Neural progenitor cell (in vitro differentiated cells): ENCODE data around the gene NAA25. TPM values are rescaled to one million over a fixed set of nuclear protein-coding genes. Genes with fewer than 3 reads are reported as not detected.

Experiments
- DNase-seq: peaks from one replicate; pipeline ENCODE4 v3.0.0-alpha.2; 2016; ENCODE audit warnings: low spot score
- H2AFZ ChIP-seq: fragments of 200-600 bp; sonication (generic); replicated peaks from 2 replicates; pipeline ENCODE4 v1.6.1; 2016; ENCODE audit warnings: antibody characterized with exemption
- H3F3A ChIP-seq: fragments of 200-600 bp; sonication (generic); 2 replicates; pipeline ENCODE4 v1.6.1; 2016; ENCODE audit warnings: antibody characterized with exemption, low read depth
- H3K27ac ChIP-seq: fragments of 200-600 bp; sonication (generic); 2 replicates; pipeline ENCODE4 v1.5.1; 2016; ENCODE audit warnings: mild to moderate bottlenecking
- H3K27me3 ChIP-seq: fragments of 200-600 bp; sonication (generic); 2 replicates; pipeline ENCODE4 v1.6.1; 2016; ENCODE audit warnings: mild to moderate bottlenecking, moderate library complexity
- H3K36me3 ChIP-seq: fragments of 200-600 bp; sonication (generic); 2 replicates; pipeline ENCODE4 v1.5.1; 2016
- H3K4me1 ChIP-seq: fragments of 200-600 bp; sonication (generic); 2 replicates; pipeline ENCODE4 v1.6.1; 2016; ENCODE audit warnings: mixed run types
- H3K4me2 ChIP-seq: fragments of 200-600 bp; sonication (generic); 2 replicates; pipeline ENCODE4 v1.6.1; 2016
- H3K4me3 ChIP-seq: fragments of 200-600 bp; sonication (generic); 2 replicates; pipeline ENCODE4 v1.5.1; 2016
- H3K79me2 ChIP-seq: fragments of 200-600 bp; sonication (generic); 2 replicates; pipeline ENCODE4 v1.6.1; 2016; ENCODE audit warnings: low read depth
- H3K9ac ChIP-seq: fragments of 200-600 bp; sonication (generic); 2 replicates; pipeline ENCODE4 v1.6.1; 2016
- H3K9me3 ChIP-seq: fragments of 200-600 bp; sonication (generic); 2 replicates; pipeline ENCODE4 v1.5.1; 2016; ENCODE audit warnings: low read depth
- H4K20me1 ChIP-seq: fragments of 200-600 bp; sonication (generic); 2 replicates; pipeline ENCODE4 v1.6.1; 2016; ENCODE audit warnings: low read depth
- H3K27ac Mint-ChIP-seq: 3 replicates; pipeline ENCODE4 v1.8.0; 2021; ENCODE audit warnings: mixed read lengths
- H3K27me3 Mint-ChIP-seq: 2 replicates; pipeline ENCODE4 v1.8.0; 2022; ENCODE audit warnings: low read depth, mild to moderate bottlenecking, inconsistent platforms, moderate library complexity, mixed read lengths; ENCODE audit not compliant: insufficient read depth
- H3K36me3 Mint-ChIP-seq: 3 replicates; pipeline ENCODE4 v1.8.0; 2021; ENCODE audit warnings: mixed read lengths
- H3K4me1 Mint-ChIP-seq: 3 replicates; pipeline ENCODE4 v1.8.0; 2021; ENCODE audit warnings: mixed read lengths
- H3K4me3 Mint-ChIP-seq: 3 replicates; pipeline ENCODE4 v1.8.0; 2021; ENCODE audit warnings: mild to moderate bottlenecking, moderate library complexity, mixed read lengths
- H3K9me3 Mint-ChIP-seq: 3 replicates; pipeline ENCODE4 v1.8.0; 2020; ENCODE audit warnings: mixed read lengths
- EZH2 ChIP-seq: fragments of 200-600 bp; sonication (generic); IDR thresholded peaks from 2 replicates; pipeline ENCODE4 v1.6.1; 2017; ENCODE audit warnings: antibody characterized with exemption, mild to moderate bottlenecking, moderate library complexity
- EZH2phosphoT487 ChIP-seq: fragments of 200-600 bp; sonication (generic); IDR thresholded peaks from 2 replicates; pipeline ENCODE4 v1.6.1; 2017; ENCODE audit warnings: antibody characterized with exemption
- total RNA-seq: library from RNA; depleted of rRNA; stranded (reverse); fragments of >200 nt; gene quantifications from 2 replicates; pipeline ENCODE4 v1.2.3, GENCODE V29; 2015; ENCODE audit warnings: low replicate concordance
- TF ChIP-seq, protein P1 (sequence below): fragments of 200-600 bp; sonication (generic); IDR thresholded peaks from 2 replicates; pipeline ENCODE4 v1.5.1; 2017; ENCODE audit warnings: antibody characterized with exemption, mild to moderate bottlenecking

Gene NAA25
- total RNA-seq, 1 donor from 2014 or later: 40.7 TPM

DNA sequence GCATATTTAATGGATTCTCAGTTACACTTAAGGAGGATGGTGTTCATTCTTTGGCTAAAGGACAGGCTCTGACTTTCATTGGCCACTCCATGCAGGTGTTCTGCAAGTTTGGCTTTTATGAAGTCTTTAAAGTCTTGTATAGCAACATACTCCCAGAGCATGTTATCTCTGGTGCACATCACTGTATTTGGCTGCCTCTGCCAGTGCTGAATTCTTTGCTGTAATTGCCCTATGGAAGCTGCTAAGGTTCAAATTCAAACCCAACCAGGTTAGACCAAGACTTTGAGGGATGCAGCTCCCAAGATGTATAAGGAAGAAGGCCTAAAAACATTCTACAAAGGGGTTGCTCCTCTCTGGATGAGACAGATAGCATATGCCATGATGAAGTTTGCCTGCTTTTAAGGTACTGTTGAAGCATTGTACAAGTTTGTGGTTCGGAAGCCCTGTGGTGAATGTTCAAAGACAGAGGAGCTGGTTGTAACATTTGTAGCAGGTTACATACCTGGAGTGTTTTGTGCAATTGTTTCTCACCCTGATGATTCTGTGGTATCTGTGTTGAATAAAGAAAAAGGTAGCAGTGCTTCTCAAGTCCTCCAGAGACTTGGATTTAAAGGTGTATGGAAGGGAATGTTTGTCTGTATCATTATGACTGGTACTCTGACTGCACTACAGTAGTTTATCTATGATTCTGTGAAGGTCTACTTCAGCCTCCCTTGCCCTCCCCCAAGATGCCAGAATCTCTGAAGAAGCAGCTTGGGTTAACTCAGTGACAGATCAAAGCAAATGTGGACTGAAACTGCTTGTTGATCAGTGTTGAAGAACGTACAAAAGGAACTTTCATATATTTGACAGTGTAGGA, 115.1 kb downstream of the NAA25 start:
- Histone ChIP-seq H3K4me1 (no peaks in the 10 kb centered on the region), H3K4me3 (no peak overlapping the region), H3K9me3 (no peaks in the 10 kb centered on the region), H2AFZ (no peak overlapping the region), H3K27me3 (no peaks in the 10 kb centered on the region), H3F3A (no peaks in the 10 kb centered on the region), H3K4me2 (no peak overlapping the region), H4K20me1 (no peaks in the 10 kb centered on the region), H3K27ac (no peak overlapping the region), H3K79me2 (no peaks in the 10 kb centered on the region), H3K36me3 (no peaks in the 10 kb centered on the region), H3K9ac (no peak overlapping the region)
- Mint-ChIP-seq H3K4me1 (no peaks in the 10 kb centered on the region), H3K36me3 (peaks cover 10% of the 10 kb centered on the region), H3K4me3 (no peak overlapping the region), H3K27me3 (no peaks in the 10 kb centered on the region), H3K9me3 (no peaks in the 10 kb centered on the region), H3K27ac (no peak overlapping the region)
- no peak for TF ChIP-seq EZH2phosphoT487
- TF ChIP-seq, protein P1, sequence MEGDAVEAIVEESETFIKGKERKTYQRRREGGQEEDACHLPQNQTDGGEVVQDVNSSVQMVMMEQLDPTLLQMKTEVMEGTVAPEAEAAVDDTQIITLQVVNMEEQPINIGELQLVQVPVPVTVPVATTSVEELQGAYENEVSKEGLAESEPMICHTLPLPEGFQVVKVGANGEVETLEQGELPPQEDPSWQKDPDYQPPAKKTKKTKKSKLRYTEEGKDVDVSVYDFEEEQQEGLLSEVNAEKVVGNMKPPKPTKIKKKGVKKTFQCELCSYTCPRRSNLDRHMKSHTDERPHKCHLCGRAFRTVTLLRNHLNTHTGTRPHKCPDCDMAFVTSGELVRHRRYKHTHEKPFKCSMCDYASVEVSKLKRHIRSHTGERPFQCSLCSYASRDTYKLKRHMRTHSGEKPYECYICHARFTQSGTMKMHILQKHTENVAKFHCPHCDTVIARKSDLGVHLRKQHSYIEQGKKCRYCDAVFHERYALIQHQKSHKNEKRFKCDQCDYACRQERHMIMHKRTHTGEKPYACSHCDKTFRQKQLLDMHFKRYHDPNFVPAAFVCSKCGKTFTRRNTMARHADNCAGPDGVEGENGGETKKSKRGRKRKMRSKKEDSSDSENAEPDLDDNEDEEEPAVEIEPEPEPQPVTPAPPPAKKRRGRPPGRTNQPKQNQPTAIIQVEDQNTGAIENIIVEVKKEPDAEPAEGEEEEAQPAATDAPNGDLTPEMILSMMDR: no peak
- TF ChIP-seq EZH2: no peak
- DNase-seq: no peak

DNA sequence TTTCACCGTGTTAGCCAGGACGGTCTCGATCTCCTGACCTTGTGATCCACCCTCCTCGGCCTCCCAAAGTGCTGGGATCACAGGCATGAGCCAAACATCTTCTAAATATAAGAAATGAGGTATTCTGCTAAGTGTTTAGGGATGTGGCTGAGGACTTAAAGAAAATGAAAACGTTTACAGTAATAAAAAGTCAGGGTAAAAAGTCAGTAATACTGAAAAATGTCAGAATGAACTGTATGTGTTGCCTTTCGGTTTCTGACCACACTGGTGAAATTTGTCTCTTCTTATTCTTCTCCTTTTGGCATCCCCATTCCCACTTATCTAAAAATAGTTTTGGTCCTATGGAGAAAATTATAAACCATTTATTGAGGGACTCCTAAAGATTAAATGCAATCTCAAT, 116.1 kb downstream of the NAA25 start:
- Histone ChIP-seq H3K4me3 (no peak overlapping the region), H3K9ac (no peak overlapping the region), H2AFZ (no peak overlapping the region), H3K9me3 (no peaks in the 10 kb centered on the region), H3K79me2 (no peaks in the 10 kb centered on the region), H4K20me1 (no peaks in the 10 kb centered on the region), H3K27me3 (no peaks in the 10 kb centered on the region), H3K4me1 (no peaks in the 10 kb centered on the region), H3K27ac (no peak overlapping the region), H3K4me2 (no peak overlapping the region), H3K36me3 (no peaks in the 10 kb centered on the region), H3F3A (no peaks in the 10 kb centered on the region)
- Mint-ChIP-seq H3K27ac (no peak overlapping the region), H3K9me3 (no peaks in the 10 kb centered on the region), H3K27me3 (no peaks in the 10 kb centered on the region), H3K4me1 (no peaks in the 10 kb centered on the region), H3K36me3 (peaks cover 13% of the 10 kb centered on the region), H3K4me3 (no peak overlapping the region)
- DNase-seq: no peak
- TF ChIP-seq, protein P1: no peak
- TF ChIP-seq EZH2phosphoT487: no peak
- TF ChIP-seq EZH2: no peak

DNA sequence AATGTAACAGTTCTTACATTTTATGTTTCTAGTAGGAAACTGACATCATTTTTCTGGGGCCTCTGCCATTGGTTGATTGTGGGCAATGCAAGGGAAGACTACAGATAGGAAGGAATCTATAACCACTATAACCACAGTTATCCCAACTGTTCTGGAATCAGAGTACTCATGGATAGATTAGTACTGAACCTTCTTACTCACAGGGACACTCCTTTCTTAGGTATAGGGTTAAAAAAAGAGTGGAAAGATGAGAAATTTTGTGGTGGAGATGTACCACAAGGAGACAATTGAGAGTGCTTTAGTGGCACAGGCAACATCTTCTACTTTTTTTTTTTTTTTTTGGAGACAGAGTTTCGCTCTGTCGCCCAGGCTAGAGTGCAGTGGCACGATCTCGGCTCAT, 116.6 kb downstream of the NAA25 start:
- H3K27ac ChIP-seq: no peak overlapping the region
- H3K36me3 ChIP-seq: no peaks in the 10 kb centered on the region
- no peak for DNase-seq
- no peak overlapping the region for H3K4me3 ChIP-seq
- H3K27me3 ChIP-seq: no peaks in the 10 kb centered on the region
- Mint-ChIP-seq H3K27ac (no peak overlapping the region), H3K36me3 (peaks cover 13% of the 10 kb centered on the region), H3K9me3 (no peaks in the 10 kb centered on the region), H3K4me1 (no peaks in the 10 kb centered on the region), H3K27me3 (no peaks in the 10 kb centered on the region), H3K4me3 (no peak overlapping the region)
- TF ChIP-seq, protein P1: no peak
- no peak for TF ChIP-seq EZH2phosphoT487
- TF ChIP-seq EZH2: no peak
- no peaks in the 10 kb centered on the region for H4K20me1 ChIP-seq
- H3K4me2 ChIP-seq: no peak overlapping the region
- no peak overlapping the region for H2AFZ ChIP-seq
- H3K4me1 ChIP-seq: no peaks in the 10 kb centered on the region
- H3K9me3 ChIP-seq: no peaks in the 10 kb centered on the region
- no peaks in the 10 kb centered on the region for H3F3A ChIP-seq
- no peaks in the 10 kb centered on the region for H3K79me2 ChIP-seq
- H3K9ac ChIP-seq: no peak overlapping the region
